ENCODE measurements around the gene TBX21.

GRCh38 chr17:47692895-47693730, 39.9 kb upstream of the TBX21 start:
- TF ChIP-seq CTCF (IDR thresholded peaks at IDR 0.05 in 2 of 3, conservative IDR thresholded peaks at IDR 0.05 in 1 of 3; ENCODE audit: control insufficient read depth in 2 of 3, extremely low read depth in 1 of 3, insufficient read depth in 1 of 3, low read depth in 3 of 3, low read length in 3 of 3) = no peak
- TF ChIP-seq POLR2A (IDR thresholded peaks at IDR 0.05; ENCODE audit: low read depth, low read length) = no peak
- TF ChIP-seq ZBTB11 (CRISPR knock-in tag; IDR thresholded peaks at IDR 0.05) = no peak

Data from GM12878 (cell line).